ENCODE results near the gene SPATA13. TPM values are rescaled to one million over a fixed set of nuclear protein-coding genes. Genes with fewer than 3 reads are reported as not detected.

Gene SPATA13
- total RNA-seq, 1 experiment from 2014 or later = 14.1 TPM

GRCh38 chr13:24165746-24166145, 5.2 kb downstream of the SPATA13 start:
- Histone ChIP-seq H2AK5ac (ENCODE audit: insufficient read length, low read length) (no peak overlapping the region), H2AFZ (ENCODE audit: low read length) (no peak overlapping the region), H3K9me3 (ENCODE audit: control insufficient read depth, low read depth, low read length) (no peaks in the 10 kb centered on the region), H3K79me1 (ENCODE audit: insufficient read depth, low read depth, low read length, poor library complexity, severe bottlenecking) (peaks cover 7% of the 10 kb centered on the region), H3K23ac (ENCODE audit: insufficient read length, low read depth, low read length) (no peak overlapping the region), H3K4ac (ENCODE audit: low read depth, low read length) (no peak overlapping the region), H4K20me1 (ENCODE audit: control insufficient read depth, insufficient read depth, insufficient read length) (peaks cover 3% of the 10 kb centered on the region), H2BK15ac (ENCODE audit: low read depth, low read length) (no peak overlapping the region), H3K79me2 (ENCODE audit: insufficient read depth, low read length) (peaks cover 23% of the 10 kb centered on the region; the same call in 1 of the 2 replicates), H2BK5ac (ENCODE audit: insufficient read length, low read length) (no peak overlapping the region), H2BK12ac (ENCODE audit: insufficient read length, low read depth, low read length) (no peak overlapping the region), H3K56ac (ENCODE audit: insufficient read length, low read depth, low read length) (no peak overlapping the region), H4K5ac (ENCODE audit: insufficient read length, low read depth, low read length) (no peak overlapping the region), H4K91ac (ENCODE audit: insufficient read length, low read depth, low read length) (no peak overlapping the region), H3K27ac (ENCODE audit: insufficient read length, low read depth, low read length) (no peak overlapping the region), H4K8ac (replicated peaks; ENCODE audit: insufficient read length, low read depth, low read length) (no peak overlapping the region), H2BK20ac (ENCODE audit: low read depth, low read length, poor library complexity, severe bottlenecking) (no peak overlapping the region), H3K4me2 (ENCODE audit: insufficient read depth, insufficient read length, low read length) (no peak overlapping the region), H2BK120ac (ENCODE audit: low read depth, low read length, poor library complexity, severe bottlenecking) (no peak overlapping the region), H3K27me3 (ENCODE audit: insufficient read depth, low read length) (no peaks in the 10 kb centered on the region), H3K14ac (ENCODE audit: insufficient read depth, low read length) (no peak overlapping the region), H3K18ac (ENCODE audit: insufficient read length, low read depth, low read length) (no peak overlapping the region), H3K9ac (ENCODE audit: extremely low read depth, insufficient read length, low read length) (no peak overlapping the region), H3K23me2 (ENCODE audit: insufficient read length, low read depth, low read length, poor library complexity, severe bottlenecking) (peaks cover 9% of the 10 kb centered on the region), H3T11ph (ENCODE audit: low read length) (no peak overlapping the region), H3K4me1 (ENCODE audit: insufficient read depth, low read length) (peaks cover 5% of the 10 kb centered on the region; the same call in 1 of the 2 replicates)
- TF ChIP-seq CTCF (conservative IDR thresholded peaks at IDR 0.05) = no peak
- H3K4me1 Mint-ChIP-seq = peaks cover 39 to 41% of the 10 kb centered on the region in 2 experiments
- H3K27ac Mint-ChIP-seq = 0 out of 7 replicates have a peak overlapping the region, but pooled peaks of 1 of the 3 experiments have one; percentile 54
- no peak for DNase-seq
- no CpG with 5 or more reads among the region's 4 CpGs for WGBS (ENCODE audit: extremely low coverage, insufficient read length, low lambda C conversion rate)
- no peaks in the 10 kb centered on the region for H3K9me3 Mint-ChIP-seq
- peaks cover 12% of the 10 kb centered on the region for H3K27me3 Mint-ChIP-seq (ENCODE audit: low read depth)
- H3K4me3 Mint-ChIP-seq = no peak overlapping the region
- H3K36me3 Mint-ChIP-seq (ENCODE audit: insufficient read depth in 1 of 3, low read depth in 3 of 3) = peaks cover 12 to 20% (median 19%) of the 10 kb centered on the region in 3 experiments

Data from H9 (cell line).